NCI-H446 treated with DMSO at 0.1 percent for 48 hours (cell line): ENCODE data around the gene OVOL1.

Source experiments
- DNase-seq: peaks from one replicate; lab custom pipeline; 2025; lab: John Stamatoyannopoulos, UW

Gene OVOL1

GRCh38 chr11:65792456-65792855, 5.6 kb downstream of the OVOL1 start:
- DNase-seq: no peak

GRCh38 chr11:65793144-65793581, 6.3 kb downstream of the OVOL1 start:
- no peak for DNase-seq

- DNase-seq: no peak
Observed at GRCh38 chr11:65793625-65794400, 7.0 kb downstream of the OVOL1 start.

GRCh38 chr11:65794570-65795510, 8.0 kb downstream of the OVOL1 start:
- DNase-seq: no peak

- no peak for DNase-seq
Observed at GRCh38 chr11:65796726-65797601, 10.1 kb downstream of the OVOL1 start.

GRCh38 chr11:65797711-65798110, 10.8 kb downstream of the OVOL1 start:
- no peak for DNase-seq

- no peak for DNase-seq
Observed at GRCh38 chr11:65798882-65799281, 12.0 kb downstream of the OVOL1 start.

GRCh38 chr11:65801153-65801987, 14.5 kb downstream of the OVOL1 start:
- DNase-seq: no peak

GRCh38 chr11:65802841-65803240, 16.0 kb downstream of the OVOL1 start:
- DNase-seq: no peak

- no peak for DNase-seq
Observed at GRCh38 chr11:65803797-65804492, 17.1 kb downstream of the OVOL1 start.

GRCh38 chr11:65806979-65807378, 20.1 kb downstream of the OVOL1 start:
- DNase-seq: no peak

GRCh38 chr11:65808744-65809341, 22.0 kb downstream of the OVOL1 start:
- no peak for DNase-seq

GRCh38 chr11:65809496-65809895, 22.6 kb downstream of the OVOL1 start:
- no peak for DNase-seq

GRCh38 chr11:65810046-65810868, 23.4 kb downstream of the OVOL1 start:
- no peak for DNase-seq

- no peak for DNase-seq
Observed at GRCh38 chr11:65811764-65812475, 25.1 kb downstream of the OVOL1 start.

- no peak for DNase-seq
Observed at GRCh38 chr11:65814131-65814985, 27.5 kb downstream of the OVOL1 start.

- no peak for DNase-seq
Observed at GRCh38 chr11:65814986-65815565, 28.2 kb downstream of the OVOL1 start.
